RWPE2 (cell line): ENCODE data around the gene TBC1D10B.
"Not testable (repeated sequence)": the region's sequence is repeated elsewhere in the genome, so short reads cannot be mapped to it uniquely, and the experiment has no call there.

Experiments
- ATAC-seq: fragments of 200-7000 bp; cut with Tn5 transposase; 3 replicates; pipeline ENCODE4 v1.9.1; 2021; ENCODE audit warnings: low read depth
- DNase-seq: peaks from one replicate; pipeline ENCODE4 v3.0.0-alpha.2; 2020; ENCODE audit warnings: low spot score
- H3K27ac ChIP-seq: fragments of 450-650 bp; 2 replicates; pipeline ENCODE4 v1.5.1; 2017; ENCODE audit warnings: mild to moderate bottlenecking; ENCODE audit not compliant: poor library complexity, severe bottlenecking
- H3K27me3 ChIP-seq: fragments of 250-450 bp; sonication (Bioruptor Pico); 2 replicates; pipeline ENCODE4 v1.5.1; 2021; ENCODE audit warnings: mild to moderate bottlenecking, moderate library complexity; ENCODE audit not compliant: insufficient read depth, poor library complexity, severe bottlenecking
- H3K36me3 ChIP-seq: fragments of 250-450 bp; sonication (Bioruptor Pico); 2 replicates; pipeline ENCODE4 v1.5.1; 2020; ENCODE audit warnings: low read depth, mild to moderate bottlenecking, moderate library complexity
- H3K4me1 ChIP-seq: fragments of 250-450 bp; sonication (Bioruptor Pico); 2 replicates; pipeline ENCODE4 v1.5.1; 2021; ENCODE audit warnings: mild to moderate bottlenecking, moderate library complexity; ENCODE audit not compliant: insufficient read depth, poor library complexity, severe bottlenecking
- H3K4me3 ChIP-seq: fragments of 250-450 bp; sonication (Bioruptor Pico); 2 replicates; pipeline ENCODE4 v1.5.1; 2021; ENCODE audit warnings: mild to moderate bottlenecking, moderate library complexity; ENCODE audit not compliant: severe bottlenecking
- H3K9me3 ChIP-seq: fragments of 250-450 bp; sonication (Bioruptor Pico); 2 replicates; pipeline ENCODE4 v1.5.1; 2021; ENCODE audit warnings: mild to moderate bottlenecking, moderate library complexity; ENCODE audit not compliant: severe bottlenecking
- CTCF ChIP-seq: fragments of 450-650 bp; IDR thresholded peaks from one replicate; pipeline ENCODE4 v1.5.1; 2017; ENCODE audit warnings: mild to moderate bottlenecking, moderate library complexity; ENCODE audit not compliant: poor library complexity, severe bottlenecking

The TBC1D10B gene

GRCh38 chr16:30399435-30400186, 29.3 kb upstream of the TBC1D10B start:
- no peak for TF ChIP-seq CTCF
- Histone ChIP-seq H3K4me1 (no peaks in the 10 kb centered on the region), H3K27ac (peak overlapping the region; percentile 84), H3K4me3 (peak overlapping the region; percentile 47), H3K27me3 (no peaks in the 10 kb centered on the region), H3K9me3 (no peaks in the 10 kb centered on the region), H3K36me3 (peaks cover 7% of the 10 kb centered on the region)
- DNase-seq (no peak), ATAC-seq (no peak)

GRCh38 chr16:30398661-30399434, 28.6 kb upstream of the TBC1D10B start:
- TF ChIP-seq CTCF: no peak
- Histone ChIP-seq H3K4me1 (no peaks in the 10 kb centered on the region), H3K36me3 (peaks cover 7% of the 10 kb centered on the region), H3K4me3 (no peak overlapping the region), H3K27me3 (no peaks in the 10 kb centered on the region), H3K9me3 (no peaks in the 10 kb centered on the region), H3K27ac (peak overlapping the region; percentile 84)
- ATAC-seq (no peak), DNase-seq (no peak)

- no peak for TF ChIP-seq CTCF
- H3K4me1 ChIP-seq: no peaks in the 10 kb centered on the region
These were observed 27.7 kb upstream of the TBC1D10B start for GRCh38 chr16:30397776-30398660.

GRCh38 chr16:30397056-30397455, 26.8 kb upstream of the TBC1D10B start:
- no peak for TF ChIP-seq CTCF
- ATAC-seq (no peak), DNase-seq (no peak)
- Histone ChIP-seq H3K27me3 (no peaks in the 10 kb centered on the region), H3K9me3 (no peaks in the 10 kb centered on the region), H3K27ac (no peak overlapping the region), H3K4me1 (no peaks in the 10 kb centered on the region), H3K36me3 (peaks cover 7% of the 10 kb centered on the region), H3K4me3 (no peak overlapping the region)

More at GRCh38 chr16:30397776-30398660, 27.7 kb upstream of the TBC1D10B start:
- Histone ChIP-seq H3K27me3 (no peaks in the 10 kb centered on the region), H3K9me3 (no peaks in the 10 kb centered on the region), H3K4me3 (no peak overlapping the region), H3K27ac (no peak overlapping the region), H3K36me3 (peaks cover 7% of the 10 kb centered on the region)
- ATAC-seq (no peak), DNase-seq (no peak)

- H3K9me3 ChIP-seq, DNase-seq, H3K27me3 ChIP-seq, ATAC-seq, H3K4me1 ChIP-seq, H3K36me3 ChIP-seq: not testable (repeated sequence)
- peak overlapping the region; percentile 95 for H3K4me3 ChIP-seq
- peak overlapping the region; percentile 63 for H3K27ac ChIP-seq
These were observed 26.3 kb upstream of the TBC1D10B start for GRCh38 chr16:30396627-30397026.
